ENCODE measurements around the gene CSRP1. TPM values are rescaled to one million over a fixed set of nuclear protein-coding genes. Genes with fewer than 3 reads are reported as not detected.

Gene CSRP1
- total and polyA plus RNA-seq, 2 experiments from 2014 or later, result 5.8 to 29.9 TPM

GRCh38 chr1:201504799-201505502 is 2.0 kb downstream of the CSRP1 start (continued):
- no peak for TF ChIP-seq NANOG (IDR thresholded peaks at IDR 0.05; ENCODE audit: borderline replicate concordance)

DNA sequence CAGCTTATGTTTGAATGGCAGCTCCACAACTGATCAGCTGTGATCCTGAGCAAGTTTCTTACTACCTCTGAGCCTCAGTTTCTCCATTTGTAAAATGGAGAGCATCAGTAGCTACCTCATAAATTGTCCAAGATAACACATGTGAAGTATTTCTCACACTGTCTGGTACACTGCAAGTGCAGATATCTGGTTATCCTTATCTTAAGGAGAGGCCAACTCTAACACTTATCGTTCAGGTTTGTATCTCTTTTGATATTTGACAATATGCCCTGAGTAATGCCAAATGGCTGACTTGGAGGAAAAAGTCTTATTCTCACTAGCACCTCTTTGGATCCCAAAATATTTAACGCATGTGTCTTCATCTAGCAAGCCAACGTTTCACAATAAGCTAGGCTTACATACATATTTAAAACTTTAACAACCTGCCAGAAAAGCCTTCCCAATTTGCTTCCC is 2.7 kb downstream of the CSRP1 start:
- H3K36me3 ChIP-seq (ENCODE audit: insufficient read depth), result no peaks in the 10 kb centered on the region
- H3K4me3 Mint-ChIP-seq, result peak overlapping the region; percentile 27; the same call in 2 of the 3 replicates
- ATAC-seq, result no peak
- no peak for TF ChIP-seq CREB1 (CRISPR knock-in tag; IDR thresholded peaks at IDR 0.05; ENCODE audit: low read depth)
- TF ChIP-seq STAT1 (IDR thresholded peaks at IDR 0.05; ENCODE audit: unreplicated experiment), result no peak
- TF ChIP-seq, protein P1, sequence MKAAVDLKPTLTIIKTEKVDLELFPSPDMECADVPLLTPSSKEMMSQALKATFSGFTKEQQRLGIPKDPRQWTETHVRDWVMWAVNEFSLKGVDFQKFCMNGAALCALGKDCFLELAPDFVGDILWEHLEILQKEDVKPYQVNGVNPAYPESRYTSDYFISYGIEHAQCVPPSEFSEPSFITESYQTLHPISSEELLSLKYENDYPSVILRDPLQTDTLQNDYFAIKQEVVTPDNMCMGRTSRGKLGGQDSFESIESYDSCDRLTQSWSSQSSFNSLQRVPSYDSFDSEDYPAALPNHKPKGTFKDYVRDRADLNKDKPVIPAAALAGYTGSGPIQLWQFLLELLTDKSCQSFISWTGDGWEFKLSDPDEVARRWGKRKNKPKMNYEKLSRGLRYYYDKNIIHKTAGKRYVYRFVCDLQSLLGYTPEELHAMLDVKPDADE (IDR thresholded peaks at IDR 0.05), result no peak
- no peak for TF ChIP-seq EZH2 (IDR thresholded peaks at IDR 0.05; ENCODE audit: low read depth, unreplicated experiment)
- TF ChIP-seq EZH2phosphoT487 (IDR thresholded peaks at IDR 0.05; ENCODE audit: unreplicated experiment), result no peak
- TF ChIP-seq POLR2AphosphoS5 (IDR thresholded peaks at IDR 0.05; ENCODE audit: low read depth), result no peak
- no peak for TF ChIP-seq JUNB (IDR thresholded peaks at IDR 0.05; ENCODE audit: unreplicated experiment)
- TF ChIP-seq REST (IDR thresholded peaks at IDR 0.05; ENCODE audit: unreplicated experiment), result no peak
- no peak for TF ChIP-seq ZNF331 (CRISPR knock-in tag; IDR thresholded peaks at IDR 0.05; ENCODE audit: low read depth)
- no peak for TF ChIP-seq ZNF114 (CRISPR knock-in tag; IDR thresholded peaks at IDR 0.05)
- no peak for TF ChIP-seq NANOG (IDR thresholded peaks at IDR 0.05; ENCODE audit: borderline replicate concordance)
- TF ChIP-seq ZNF462 (CRISPR knock-in tag; IDR thresholded peaks at IDR 0.05), result no peak

More for the DNA sequence above, 2.7 kb downstream of the CSRP1 start:
- H3K27ac Mint-ChIP-seq, result peak overlapping the region; percentile 87
- H3K4me3 ChIP-seq, result no peak overlapping the region; the same call in 1 of the 2 replicates
- no peaks in the 10 kb centered on the region for H3K9me3 Mint-ChIP-seq
- H3K4me1 Mint-ChIP-seq, result peaks cover 59% of the 10 kb centered on the region
- H3K4me2 ChIP-seq, result peak overlapping the region; percentile 56
- H3K79me2 ChIP-seq (replicated peaks; ENCODE audit: insufficient read depth), result peaks cover 3% of the 10 kb centered on the region; the same call in 1 of the 2 replicates
- no peak for DNase-seq (ENCODE audit: low spot score)
- H2AFZ ChIP-seq, result no peak overlapping the region
- peaks cover 15% of the 10 kb centered on the region; the same call in 1 of the 2 replicates for H3F3A ChIP-seq (replicated peaks; ENCODE audit: low read depth)
- H3K27ac ChIP-seq (ENCODE audit: low read depth), result peak overlapping the region; percentile 88
- H3K9me2 ChIP-seq (ENCODE audit: insufficient read depth), result no peaks in the 10 kb centered on the region
- H3K36me3 Mint-ChIP-seq (ENCODE audit: low read depth), result no peaks in the 10 kb centered on the region
- H3K27me3 ChIP-seq (ENCODE audit: insufficient read depth), result peaks cover 39% of the 10 kb centered on the region
- H3K4me1 ChIP-seq (ENCODE audit: insufficient read depth), result peaks cover 40% of the 10 kb centered on the region
- H3K27me3 Mint-ChIP-seq (ENCODE audit: insufficient read depth, low read depth, poor library complexity), result peaks cover 36% of the 10 kb centered on the region
- no peaks in the 10 kb centered on the region for H4K20me1 ChIP-seq (replicated peaks; ENCODE audit: insufficient read depth)
